Hepatocyte (in vitro differentiated cells): ENCODE measurements around the gene DGCR8. TPM values are rescaled to one million over a fixed set of nuclear protein-coding genes. Genes with fewer than 3 reads are reported as not detected.

ENCODE experiments used
- DNase-seq: peaks from one replicate; pipeline ENCODE4 v3.0.0-alpha.2; 2016; ENCODE audit warnings: low spot score
- H2AFZ ChIP-seq: fragments of 200-600 bp; sonication (generic); 2 replicates; pipeline ENCODE4 v1.6.0; 2016; ENCODE audit warnings: antibody characterized with exemption, mild to moderate bottlenecking
- H3K27ac ChIP-seq: fragments of 200-600 bp; sonication (generic); 2 replicates; pipeline ENCODE4 v1.5.1; 2016; ENCODE audit warnings: mild to moderate bottlenecking
- H3K27me3 ChIP-seq: fragments of 200-600 bp; sonication (generic); 2 replicates; pipeline ENCODE4 v1.6.1; 2016
- H3K36me3 ChIP-seq: fragments of 200-600 bp; sonication (generic); replicated peaks from 2 replicates; pipeline ENCODE4 v1.5.1; 2016; ENCODE audit warnings: low read depth; ENCODE audit not compliant: insufficient read depth
- H3K4me1 ChIP-seq: fragments of 200-600 bp; sonication (generic); 2 replicates; pipeline ENCODE4 v1.5.1; 2016; ENCODE audit warnings: mild to moderate bottlenecking, moderate library complexity; ENCODE audit not compliant: insufficient read depth
- H3K4me2 ChIP-seq: fragments of 200-600 bp; sonication (generic); 2 replicates; pipeline ENCODE4 v1.6.0; 2016
- H3K4me3 ChIP-seq: fragments of 200-600 bp; sonication (generic); 2 replicates; pipeline ENCODE4 v1.5.1; 2016; ENCODE audit warnings: mild to moderate bottlenecking
- H3K79me2 ChIP-seq: fragments of 200-600 bp; sonication (generic); 2 replicates; pipeline ENCODE4 v1.6.0; 2017; ENCODE audit warnings: mild to moderate bottlenecking
- H3K9me2 ChIP-seq: fragments of 200-600 bp; sonication (generic); replicated peaks from 2 replicates; pipeline ENCODE4 v1.6.0; 2017; ENCODE audit warnings: mild to moderate bottlenecking; ENCODE audit not compliant: insufficient read depth
- H3K9me3 ChIP-seq: fragments of 200-600 bp; sonication (generic); 2 replicates; pipeline ENCODE4 v1.5.1; 2016; ENCODE audit warnings: low read depth, mild to moderate bottlenecking
- H4K20me1 ChIP-seq: fragments of 200-600 bp; sonication (generic); 2 replicates; pipeline ENCODE4 v1.6.0; 2016; ENCODE audit warnings: mild to moderate bottlenecking; ENCODE audit not compliant: insufficient read depth, poor library complexity, severe bottlenecking
- EZH2 ChIP-seq: fragments of 200-600 bp; sonication (generic); IDR thresholded peaks from 2 replicates; pipeline ENCODE4 v1.6.1; 2016; ENCODE audit warnings: antibody characterized with exemption, mild to moderate bottlenecking, borderline replicate concordance
- EZH2phosphoT487 ChIP-seq: fragments of 200-600 bp; sonication (generic); IDR thresholded peaks from one replicate; pipeline ENCODE4 v1.6.1; 2018; ENCODE audit warnings: antibody characterized with exemption, mild to moderate bottlenecking, low read depth, moderate library complexity; ENCODE audit not compliant: unreplicated experiment, severe bottlenecking
- WGBS: methylation state at CpG from one replicate; pipeline ENCODE4 v1.1.6; 2016; ENCODE audit warnings: low lambda C conversion rate; ENCODE audit errors: missing lambda C conversion rate; 5-methylcytosine and 5-hydroxymethylcytosine counted together
- polyA plus RNA-seq: library from polyadenylated mRNA; unstranded; fragments of >200 nt; fragmentation: Nextera tagmentation; extraction: Ambion mirVana; gene quantifications from 2 replicates; pipeline ENCODE4 v1.2.1, GENCODE V29; 2016
- total RNA-seq: library from RNA; depleted of rRNA; stranded (reverse); fragments of >200 nt; gene quantifications from 2 replicates; pipeline ENCODE4 v1.2.3, GENCODE V29; 2014
- TF ChIP-seq, protein P1 (sequence below): fragments of 200-600 bp; sonication (generic); IDR thresholded peaks from 2 replicates; pipeline ENCODE4 v1.5.1; 2016; ENCODE audit warnings: antibody characterized with exemption, mild to moderate bottlenecking; ENCODE audit not compliant: poor library complexity

Gene DGCR8
- total and polyA plus RNA-seq, 2 experiments from 2014 or later: 10.8 to 18.3 TPM

DNA sequence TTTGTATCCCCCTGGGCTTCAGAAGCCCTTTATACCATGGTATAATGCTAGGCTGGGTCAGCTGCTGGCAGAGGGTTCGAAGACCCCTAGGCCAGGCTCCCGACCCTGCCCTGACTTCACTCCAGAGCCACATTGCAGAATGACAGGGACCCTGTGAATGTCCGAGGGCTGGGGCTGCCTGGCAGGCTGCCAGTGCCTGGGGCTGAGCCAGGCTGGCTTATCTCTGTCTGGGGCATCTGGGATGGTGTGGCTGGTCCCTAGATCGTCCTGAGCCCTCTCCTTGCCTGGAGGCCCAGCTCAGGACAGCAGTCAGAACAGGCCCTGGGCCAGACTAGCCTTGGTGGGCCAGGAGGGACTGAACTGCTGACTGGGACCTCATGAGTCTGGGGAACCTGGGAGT is 55.2 kb downstream of the DGCR8 start:
- H3K9me3 ChIP-seq: no peaks in the 10 kb centered on the region
- no peak for DNase-seq
- peaks cover 58% of the 10 kb centered on the region for H3K79me2 ChIP-seq
- peaks cover 11% of the 10 kb centered on the region for H3K4me1 ChIP-seq
- H3K27ac ChIP-seq: no peak overlapping the region
- WGBS: 71% methylated on average over 4 of the region's 4 CpGs
- H2AFZ ChIP-seq: no peak overlapping the region
- H4K20me1 ChIP-seq: peaks cover 32% of the 10 kb centered on the region
- H3K9me2 ChIP-seq: no peaks in the 10 kb centered on the region
- H3K4me2 ChIP-seq: no peak overlapping the region
- no peak for TF ChIP-seq EZH2
- TF ChIP-seq, protein P1, sequence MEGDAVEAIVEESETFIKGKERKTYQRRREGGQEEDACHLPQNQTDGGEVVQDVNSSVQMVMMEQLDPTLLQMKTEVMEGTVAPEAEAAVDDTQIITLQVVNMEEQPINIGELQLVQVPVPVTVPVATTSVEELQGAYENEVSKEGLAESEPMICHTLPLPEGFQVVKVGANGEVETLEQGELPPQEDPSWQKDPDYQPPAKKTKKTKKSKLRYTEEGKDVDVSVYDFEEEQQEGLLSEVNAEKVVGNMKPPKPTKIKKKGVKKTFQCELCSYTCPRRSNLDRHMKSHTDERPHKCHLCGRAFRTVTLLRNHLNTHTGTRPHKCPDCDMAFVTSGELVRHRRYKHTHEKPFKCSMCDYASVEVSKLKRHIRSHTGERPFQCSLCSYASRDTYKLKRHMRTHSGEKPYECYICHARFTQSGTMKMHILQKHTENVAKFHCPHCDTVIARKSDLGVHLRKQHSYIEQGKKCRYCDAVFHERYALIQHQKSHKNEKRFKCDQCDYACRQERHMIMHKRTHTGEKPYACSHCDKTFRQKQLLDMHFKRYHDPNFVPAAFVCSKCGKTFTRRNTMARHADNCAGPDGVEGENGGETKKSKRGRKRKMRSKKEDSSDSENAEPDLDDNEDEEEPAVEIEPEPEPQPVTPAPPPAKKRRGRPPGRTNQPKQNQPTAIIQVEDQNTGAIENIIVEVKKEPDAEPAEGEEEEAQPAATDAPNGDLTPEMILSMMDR: no peak
- no peak for TF ChIP-seq EZH2phosphoT487
- no peaks in the 10 kb centered on the region for H3K27me3 ChIP-seq
- no peaks in the 10 kb centered on the region for H3K36me3 ChIP-seq
- H3K4me3 ChIP-seq: no peak overlapping the region

DNA sequence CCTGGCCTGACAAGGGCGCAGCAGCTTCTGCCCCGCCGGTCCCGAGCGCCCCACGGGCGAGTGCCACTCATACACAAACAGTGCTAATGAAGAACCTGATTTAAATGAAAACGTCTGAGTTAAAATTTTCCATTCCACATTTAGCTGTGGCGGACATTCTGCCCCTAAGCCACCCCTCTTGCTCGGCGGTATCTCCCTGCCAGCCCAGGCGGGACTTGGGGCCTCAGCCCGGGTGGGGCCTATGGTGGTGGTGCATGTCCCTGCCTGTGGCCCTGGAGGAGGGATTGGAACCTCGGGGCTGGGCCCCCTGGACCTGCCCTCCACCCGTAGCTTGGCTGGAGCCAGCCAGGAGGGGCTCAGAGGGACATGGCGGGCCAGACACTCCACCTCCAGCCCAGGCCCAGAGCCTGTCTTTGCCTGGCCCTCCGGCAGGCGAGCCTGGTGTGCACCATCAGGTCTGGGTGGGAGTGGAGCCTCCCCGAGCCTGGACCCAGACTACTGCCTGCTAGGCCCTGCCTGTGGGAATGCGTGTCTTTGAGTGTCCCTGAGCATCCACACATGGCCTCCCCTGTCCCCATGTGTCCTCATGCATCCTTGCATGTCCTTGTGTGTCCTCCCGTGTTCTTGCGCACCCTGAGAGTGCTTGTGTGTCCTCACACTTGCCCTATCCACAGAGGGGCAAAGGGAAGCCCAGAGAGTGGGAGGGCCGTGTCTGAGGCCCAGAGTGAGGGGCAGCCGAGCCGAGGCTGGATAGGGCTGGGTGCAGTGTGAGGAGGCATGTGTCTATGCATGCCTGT is 56.0 kb downstream of the DGCR8 start:
- H3K27me3 ChIP-seq: no peaks in the 10 kb centered on the region
- peaks cover 32% of the 10 kb centered on the region for H4K20me1 ChIP-seq
- H3K9me3 ChIP-seq: no peaks in the 10 kb centered on the region
- DNase-seq: no peak
- H3K4me3 ChIP-seq: no peak overlapping the region
- peaks cover 58% of the 10 kb centered on the region for H3K79me2 ChIP-seq
- no peak overlapping the region for H3K27ac ChIP-seq
- H3K9me2 ChIP-seq: no peaks in the 10 kb centered on the region
- H3K4me1 ChIP-seq: peaks cover 11% of the 10 kb centered on the region
- H2AFZ ChIP-seq: no peak overlapping the region
- WGBS: 93% methylated on average over 24 of the region's 25 CpGs
- no peaks in the 10 kb centered on the region for H3K36me3 ChIP-seq
- no peak overlapping the region for H3K4me2 ChIP-seq
- no peak for TF ChIP-seq EZH2

DNA sequence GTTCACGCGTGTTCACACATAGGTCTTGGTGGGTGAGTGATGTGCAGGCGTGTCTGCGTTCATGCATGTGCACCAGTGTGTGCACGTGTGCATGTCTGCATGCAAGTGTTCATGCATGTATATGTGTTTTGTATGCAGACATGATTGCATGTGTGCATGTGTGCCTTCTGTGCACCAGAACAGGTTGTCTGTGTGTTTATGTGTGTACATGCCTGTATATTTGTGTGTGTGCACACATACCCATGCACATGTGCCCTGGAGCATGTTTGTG is 56.5 kb downstream of the DGCR8 start:
- Histone ChIP-seq H3K79me2 (peaks cover 58% of the 10 kb centered on the region), H3K9me3 (no peaks in the 10 kb centered on the region), H3K27ac (no peak overlapping the region), H3K9me2 (no peaks in the 10 kb centered on the region), H3K36me3 (no peaks in the 10 kb centered on the region), H3K4me3 (no peak overlapping the region), H3K4me2 (no peak overlapping the region), H3K4me1 (peaks cover 11% of the 10 kb centered on the region), H2AFZ (no peak overlapping the region), H3K27me3 (no peaks in the 10 kb centered on the region), H4K20me1 (peaks cover 32% of the 10 kb centered on the region)
- TF ChIP-seq EZH2phosphoT487: no peak
- TF ChIP-seq, protein P1: no peak
- TF ChIP-seq EZH2: no peak
- DNase-seq: no peak
- 96% methylated on average over 5 of the region's 5 CpGs for WGBS

DNA sequence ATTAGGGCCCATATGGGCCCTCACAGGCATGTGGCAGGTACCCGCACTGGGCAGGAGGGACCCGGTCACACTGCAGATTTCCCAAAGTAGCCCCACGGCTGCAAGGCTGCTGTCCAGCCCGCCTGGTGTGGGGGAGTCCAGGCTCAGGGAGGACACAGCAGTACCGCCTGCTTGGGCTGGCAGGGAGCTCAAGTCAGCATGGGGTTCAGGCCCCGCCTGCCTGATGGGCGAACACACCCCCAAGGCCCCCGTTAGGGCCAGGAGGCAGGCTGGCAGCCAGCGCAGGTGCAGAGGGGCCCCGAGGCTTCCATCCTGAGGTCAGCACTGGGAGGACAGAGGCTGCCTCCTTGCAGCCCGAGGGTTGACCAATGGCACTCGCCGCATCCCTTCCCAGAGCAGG is 57.1 kb downstream of the DGCR8 start:
- WGBS: 87% methylated on average over 13 of the region's 13 CpGs
- H3K4me3 ChIP-seq: no peak overlapping the region
- H2AFZ ChIP-seq: no peak overlapping the region
- peaks cover 32% of the 10 kb centered on the region for H4K20me1 ChIP-seq
- no peak overlapping the region for H3K27ac ChIP-seq
- H3K4me2 ChIP-seq: no peak overlapping the region
- no peaks in the 10 kb centered on the region for H3K9me3 ChIP-seq
- H3K36me3 ChIP-seq: no peaks in the 10 kb centered on the region
- H3K4me1 ChIP-seq: peaks cover 11% of the 10 kb centered on the region
- H3K27me3 ChIP-seq: no peaks in the 10 kb centered on the region
- DNase-seq: no peak
- peaks cover 55% of the 10 kb centered on the region for H3K79me2 ChIP-seq
- H3K9me2 ChIP-seq: no peaks in the 10 kb centered on the region
- no peak for TF ChIP-seq EZH2phosphoT487
- TF ChIP-seq, protein P1: no peak
- TF ChIP-seq EZH2: no peak
